ENCODE data around the gene XCL1.
"Not testable (repeated sequence)": the region's sequence is repeated elsewhere in the genome, so short reads cannot be mapped to it uniquely, and the experiment has no call there.

Gene XCL1

GRCh38 chr1:168567007-168567406 lies 9.4 kb upstream of the XCL1 start:
- DNase-seq = no peak
- intact Hi-C loops (cut with DNase I) = no loop called here

- intact Hi-C loops (cut with DNase I) = no loop called here
- no peak for DNase-seq
These were observed 8.8 kb upstream of the XCL1 start for GRCh38 chr1:168567568-168567967.

GRCh38 chr1:168568346-168568745 lies 8.1 kb upstream of the XCL1 start:
- DNase-seq = no peak
- intact Hi-C loops (cut with DNase I) = no loop called here

GRCh38 chr1:168570652-168571051 lies 5.8 kb upstream of the XCL1 start:
- intact Hi-C loops (cut with DNase I) = loop anchor here (5.0 to 10.0 kb wide), 2 partner anchors 136 to 228 kb away; no protein-coding TSS in a partner anchor
- no peak for DNase-seq

- intact Hi-C loops (cut with DNase I) = loop anchor here (5.0 to 10.0 kb wide), 2 partner anchors 138 to 230 kb away; no protein-coding TSS in a partner anchor
- DNase-seq = no peak
These were observed 3.8 kb upstream of the XCL1 start for GRCh38 chr1:168572633-168573032.

- not testable (repeated sequence) for DNase-seq
- intact Hi-C loops (cut with DNase I) = loop anchor here (5.0 to 10.0 kb wide), 2 partner anchors 139 to 232 kb away; no protein-coding TSS in a partner anchor
These were observed 2.2 kb upstream of the XCL1 start for GRCh38 chr1:168574234-168574633.

GRCh38 chr1:168578531-168579185 lies 2.3 kb downstream of the XCL1 start:
- DNase-seq = not testable (repeated sequence)
- intact Hi-C loops (cut with DNase I) = loop anchor here (10.0 kb wide), 1 partner anchor 144 kb away; no protein-coding TSS in a partner anchor

GRCh38 chr1:168580290-168580689 lies 3.9 kb downstream of the XCL1 start:
- intact Hi-C loops (cut with DNase I); DNase-seq: not testable (repeated sequence)

- DNase-seq = peak in 1 of 10 donors; percentile 21
- intact Hi-C loops (cut with DNase I) = not testable (repeated sequence)
These were observed 4.6 kb downstream of the XCL1 start for GRCh38 chr1:168580991-168581390.

- no peak for DNase-seq
- intact Hi-C loops (cut with DNase I) = no loop called here
These were observed 5.6 kb downstream of the XCL1 start for GRCh38 chr1:168581817-168582572.

- intact Hi-C loops (cut with DNase I) = no loop called here
These were observed 6.4 kb downstream of the XCL1 start for GRCh38 chr1:168582688-168583336.

GRCh38 chr1:168583571-168583970 lies 7.2 kb downstream of the XCL1 start:
- intact Hi-C loops (cut with DNase I) = no loop called here
- peak in 1 of 10 donors; percentile 24 for DNase-seq

More at GRCh38 chr1:168582688-168583336, 6.4 kb downstream of the XCL1 start:
- no peak for DNase-seq

GRCh38 chr1:168585191-168585590 lies 8.8 kb downstream of the XCL1 start:
- intact Hi-C loops (cut with DNase I) = no loop called here
- DNase-seq = peak in 3 of 10 donors; percentile 7 to 66 (median 14)

GRCh38 chr1:168585937-168586336 lies 9.5 kb downstream of the XCL1 start:
- no peak for DNase-seq
- intact Hi-C loops (cut with DNase I) = no loop called here

- DNase-seq = no peak
- intact Hi-C loops (cut with DNase I) = no loop called here
These were observed 12.8 kb downstream of the XCL1 start for GRCh38 chr1:168589167-168589566.

GRCh38 chr1:168591066-168591465 lies 14.7 kb downstream of the XCL1 start:
- intact Hi-C loops (cut with DNase I) = no loop called here
- peak in 1 of 10 donors; percentile 56 for DNase-seq

GRCh38 chr1:168591641-168592250 lies 15.3 kb downstream of the XCL1 start:
- DNase-seq = no peak
- intact Hi-C loops (cut with DNase I) = no loop called here

GRCh38 chr1:168595403-168595802 lies 19.0 kb downstream of the XCL1 start:
- intact Hi-C loops (cut with DNase I); DNase-seq: not testable (repeated sequence)

- no peak for DNase-seq
- intact Hi-C loops (cut with DNase I) = no loop called here
These were observed 21.7 kb downstream of the XCL1 start for GRCh38 chr1:168598125-168598524.

GRCh38 chr1:168598892-168599291 lies 22.5 kb downstream of the XCL1 start:
- intact Hi-C loops (cut with DNase I) = no loop called here
- no peak for DNase-seq

GRCh38 chr1:168599641-168600040 lies 23.2 kb downstream of the XCL1 start:
- intact Hi-C loops (cut with DNase I) = loop anchor here (10.0 kb wide), 1 partner anchor 535 kb away; no protein-coding TSS in a partner anchor

More at GRCh38 chr1:168599641-168600040, 23.2 kb downstream of the XCL1 start:
- DNase-seq = no peak

Measured in posterior cingulate gyrus (tissue), 11 donors.